Stimulated activated CD4-positive, alpha-beta T cell treated with anti-CD3 and anti-CD28 coated beads, Interleukin-1b, Interleukin-23, amount 100 ng/mL, for 24 hours (primary cell): ENCODE results near the gene ZNF689.

ENCODE experiments used
- DNase-seq, 4 experiments: peaks; one replicate each; pipeline ENCODE4 v3.0.0-alpha.2; 2020; ENCODE audit warnings: low read depth in 4 of 4, low spot score in 1 of 4

Gene ZNF689

GRCh38 chr16:30609926-30610839, at the start of gene ZNF689:
Gene ZNF689 (minus strand): TSS chr16:30610389. CDS start chr16:30610041, 348 bp downstream.
- peak; percentile 78 to 89 (median 84) for DNase-seq

GRCh38 chr16:30658731-30659506, 48.7 kb upstream of the ZNF689 start:
- peak in 2 of 4 experiments; percentile 80 to 91 for DNase-seq

- DNase-seq, result peak; percentile 99 to 100 (median 100)
These were observed 47.9 kb upstream of the ZNF689 start, which contains the start of gene FBRS for GRCh38 chr16:30657866-30658730. Gene FBRS (plus strand): TSS chr16:30658431. CDS start chr16:30659519, 1,088 bp downstream.

- no peak for DNase-seq
These were observed 47.0 kb upstream of the ZNF689 start for GRCh38 chr16:30656974-30657865.

GRCh38 chr16:30656388-30656787, 46.2 kb upstream of the ZNF689 start:
- no peak for DNase-seq

GRCh38 chr16:30655815-30656347, 45.7 kb upstream of the ZNF689 start:
- DNase-seq, result no peak

- DNase-seq, result no peak
These were observed 44.7 kb upstream of the ZNF689 start for GRCh38 chr16:30654856-30655255.

- no peak for DNase-seq
These were observed 42.5 kb upstream of the ZNF689 start for GRCh38 chr16:30652718-30653117.

GRCh38 chr16:30652005-30652296, 41.8 kb upstream of the ZNF689 start:
- no peak for DNase-seq

GRCh38 chr16:30651124-30652004, 41.2 kb upstream of the ZNF689 start:
- DNase-seq, result peak; percentile 54 to 69 (median 59)

GRCh38 chr16:30650369-30651123, 40.4 kb upstream of the ZNF689 start, which contains the start of gene PRR14:
Gene PRR14 (plus strand): TSS chr16:30650960. CDS start chr16:30651646, 686 bp downstream.
- DNase-seq, result peak; percentile 88 to 98 (median 98)

- peak in 1 of 4 experiments; percentile 27 for DNase-seq
These were observed 39.7 kb upstream of the ZNF689 start for GRCh38 chr16:30649725-30650368.

- DNase-seq, result no peak
These were observed 37.0 kb upstream of the ZNF689 start for GRCh38 chr16:30647274-30647571.

GRCh38 chr16:30645727-30646126, 35.5 kb upstream of the ZNF689 start:
- DNase-seq, result no peak

GRCh38 chr16:30644334-30644830, 34.2 kb upstream of the ZNF689 start:
- no peak for DNase-seq

GRCh38 chr16:30641378-30641982, 31.3 kb upstream of the ZNF689 start:
- no peak for DNase-seq

- no peak for DNase-seq
These were observed 27.8 kb upstream of the ZNF689 start for GRCh38 chr16:30637944-30638343.
